Lower leg skin (tissue), 4 donors: ENCODE results near the gene CALU. TPM values are rescaled to one million over a fixed set of nuclear protein-coding genes. Genes with fewer than 3 reads are reported as not detected.

Experiments used
- DNase-seq, 2 donors: peaks; one replicate each; pipeline ENCODE4 v3.0.0-alpha.2; 2019; ENCODE audit warnings: low spot score in 2 of 2
- H3K4me3 ChIP-seq: fragments of 200-600 bp; sonication (generic); 2 replicates; pipeline ENCODE4 v1.5.1; 2017; ENCODE audit warnings: mild to moderate bottlenecking, low read depth; ENCODE audit not compliant: poor library complexity, severe bottlenecking
- CTCF ChIP-seq, 3 donors: fragments of 450-650 bp; IDR thresholded peaks; one replicate each; pipeline ENCODE4 v1.5.1; 2016; ENCODE audit warnings: antibody characterized with exemption in 3 of 3, mild to moderate bottlenecking in 3 of 3, moderate library complexity in 2 of 3
- POLR2A ChIP-seq, 2 donors: fragments of 450-650 bp; IDR thresholded peaks; one replicate each; pipeline ENCODE4 v1.6.1; 2016 to 2017; ENCODE audit warnings: antibody characterized with exemption in 2 of 2, mild to moderate bottlenecking in 1 of 2, moderate library complexity in 1 of 2
- WGBS, 2 donors: methylation state at CpG; one replicate each; pipeline ENCODE4 v1.1.5; 2018; 5-methylcytosine and 5-hydroxymethylcytosine counted together
- intact Hi-C: fragments of 100-400 bp; cut with DNase I; formaldehyde crosslinking; loops from one replicate; pipeline ENCODE4 v1.15.0; 2023; ENCODE audit warnings: low total_unique reads
- total RNA-seq, 4 donors: library from RNA; depleted of rRNA; stranded (reverse); fragments of >200 nt; gene quantifications; one replicate each; pipeline ENCODE4 v1.1.0, GENCODE V29; 2016

CALU gene
- total RNA-seq, 4 donors from 2014 or later: 22.7 to 53.8 (median 30.8) TPM

GRCh38 chr7:128726059-128726736, 13.0 kb upstream of the CALU start:
- 55 to 58% methylated on average over 8 of the region's 8 CpGs for WGBS, 2 donors
- TF ChIP-seq CTCF (IDR thresholded peaks at IDR 0.05) (no peak), POLR2A (IDR thresholded peaks at IDR 0.05) (no peak)
- H3K4me3 ChIP-seq: no peak overlapping the region
- intact Hi-C loops: no loop called here
- DNase-seq: no peak

- WGBS, 2 donors: 6 to 26% methylated on average over 1 of the region's 1 CpG
- TF ChIP-seq POLR2A (IDR thresholded peaks at IDR 0.05): no peak
- DNase-seq: no peak
- no peak overlapping the region for H3K4me3 ChIP-seq
- intact Hi-C loops: no loop called here
Observed at GRCh38 chr7:128726737-128727072, 12.5 kb upstream of the CALU start.

- intact Hi-C loops: no loop called here
- DNase-seq: no peak
- no peak overlapping the region for H3K4me3 ChIP-seq
- no peak for TF ChIP-seq CTCF (IDR thresholded peaks at IDR 0.05)
- TF ChIP-seq POLR2A (IDR thresholded peaks at IDR 0.05): no peak
- 66 to 77% methylated on average over 4 of the region's 4 CpGs for WGBS, 2 donors
Observed at GRCh38 chr7:128727239-128727638, 11.9 kb upstream of the CALU start.

- TF ChIP-seq POLR2A (IDR thresholded peaks at IDR 0.05) (no peak), CTCF (IDR thresholded peaks at IDR 0.05) (no peak)
- H3K4me3 ChIP-seq: no peak overlapping the region
- WGBS, 2 donors: 57 to 58% methylated on average over 2 of the region's 2 CpGs
- DNase-seq: no peak
- intact Hi-C loops: no loop called here
Observed at GRCh38 chr7:128728598-128728997, 10.6 kb upstream of the CALU start.

- 70 to 97% methylated on average over 4 of the region's 4 CpGs for WGBS, 2 donors
- intact Hi-C loops: no loop called here
- H3K4me3 ChIP-seq: no peak overlapping the region
- no peak for TF ChIP-seq POLR2A (IDR thresholded peaks at IDR 0.05)
- TF ChIP-seq CTCF (IDR thresholded peaks at IDR 0.05): no peak
- DNase-seq: no peak
Observed at GRCh38 chr7:128729494-128729893, 9.7 kb upstream of the CALU start.

- 90 to 95% methylated on average over 8 of the region's 8 CpGs for WGBS, 2 donors
- intact Hi-C loops: no loop called here
- TF ChIP-seq CTCF (IDR thresholded peaks at IDR 0.05): no peak
- no peak for TF ChIP-seq POLR2A (IDR thresholded peaks at IDR 0.05)
- no peak overlapping the region for H3K4me3 ChIP-seq
- DNase-seq: no peak
Observed at GRCh38 chr7:128731184-128731583, 8.0 kb upstream of the CALU start.
